ENCODE measurements around the gene NTRK3. TPM values are rescaled to one million over a fixed set of nuclear protein-coding genes. Genes with fewer than 3 reads are reported as not detected.

Gene NTRK3
- polyA plus RNA-seq, 1 donor (not counting 4 experiments of a cell fraction or from before 2014, with no cell fraction given): not detected

- Histone ChIP-seq H3K4me2 (ENCODE audit: control insufficient read depth, extremely low read depth, insufficient read depth, low read depth, low read length) (no peak overlapping the region), H3K4me3 (ENCODE audit: control insufficient read depth in 2 of 3, extremely low read depth in 1 of 3, insufficient read depth in 2 of 3, low read depth in 1 of 3, low read length in 3 of 3) (no peak overlapping the region), H3K27ac (ENCODE audit: control insufficient read depth, insufficient read depth, low read length) (no peak overlapping the region), H3K27me3 (ENCODE audit: control insufficient read depth, extremely low read depth, insufficient read depth, low read length) (no peaks in the 10 kb centered on the region), H3K36me3 (ENCODE audit: control insufficient read depth in 2 of 2, extremely low read depth in 1 of 2, insufficient read depth in 2 of 2, low read length in 2 of 2) (no peaks in the 10 kb centered on the region), H3K9ac (ENCODE audit: control insufficient read depth, extremely low read depth, insufficient read depth, low read length) (no peak overlapping the region), H2AFZ (ENCODE audit: control insufficient read depth, low read length) (no peak overlapping the region), H3K79me2 (ENCODE audit: control insufficient read depth, insufficient read depth, low read length) (no peaks in the 10 kb centered on the region), H3K9me1 (ENCODE audit: control insufficient read depth, extremely low read depth, insufficient read depth, low read length) (no peaks in the 10 kb centered on the region), H3K9me3 (ENCODE audit: control insufficient read depth, low read depth, low read length) (no peaks in the 10 kb centered on the region), H4K20me1 (ENCODE audit: control insufficient read depth, extremely low read depth, insufficient read depth, low read length) (no peaks in the 10 kb centered on the region), H3K4me1 (ENCODE audit: control insufficient read depth, extremely low read depth, insufficient read depth, low read length) (no peaks in the 10 kb centered on the region)
- no peak for TF ChIP-seq EZH2 (IDR thresholded peaks at IDR 0.05; ENCODE audit: low read length)
- TF ChIP-seq CTCF (optimal IDR thresholded peaks at IDR 0.05 in 1 of 3, IDR thresholded peaks at IDR 0.05 in 1 of 3, conservative IDR thresholded peaks at IDR 0.05 in 1 of 3; ENCODE audit: extremely low read depth in 1 of 3, insufficient read depth in 2 of 3, low read length in 3 of 3): no peak
- dilution Hi-C loops (cut with MboI; ENCODE audit: extremely low pct_ligation_motif_present, low sequenced_read_pairs): no loop called here
- DNase-seq (ENCODE audit: low read depth, low spot score): no peak
- FAIRE-seq: no peak
Measured at GRCh38 chr15:88020806-88021205, 235.7 kb downstream of the NTRK3 start.

- H3K79me2 ChIP-seq (ENCODE audit: control insufficient read depth, insufficient read depth, low read length): no peaks in the 10 kb centered on the region
- no peak for FAIRE-seq
Measured at GRCh38 chr15:88019656-88020055, 236.9 kb downstream of the NTRK3 start.

More at GRCh38 chr15:88019656-88020055, 236.9 kb downstream of the NTRK3 start:
- no peaks in the 10 kb centered on the region for H3K9me1 ChIP-seq (ENCODE audit: control insufficient read depth, extremely low read depth, insufficient read depth, low read length)
- no peaks in the 10 kb centered on the region for H3K27me3 ChIP-seq (ENCODE audit: control insufficient read depth, extremely low read depth, insufficient read depth, low read length)
- H3K4me2 ChIP-seq (ENCODE audit: control insufficient read depth, extremely low read depth, insufficient read depth, low read depth, low read length): no peak overlapping the region
- H2AFZ ChIP-seq (ENCODE audit: control insufficient read depth, low read length): no peak overlapping the region
- TF ChIP-seq CTCF (optimal IDR thresholded peaks at IDR 0.05 in 1 of 3, IDR thresholded peaks at IDR 0.05 in 1 of 3, conservative IDR thresholded peaks at IDR 0.05 in 1 of 3; ENCODE audit: extremely low read depth in 1 of 3, insufficient read depth in 2 of 3, low read length in 3 of 3): no peak
- no peak for TF ChIP-seq EZH2 (IDR thresholded peaks at IDR 0.05; ENCODE audit: low read length)
- DNase-seq (ENCODE audit: low read depth, low spot score): no peak
- no peak overlapping the region for H3K4me3 ChIP-seq (ENCODE audit: control insufficient read depth in 2 of 3, extremely low read depth in 1 of 3, insufficient read depth in 2 of 3, low read depth in 1 of 3, low read length in 3 of 3)
- no peak overlapping the region for H3K9ac ChIP-seq (ENCODE audit: control insufficient read depth, extremely low read depth, insufficient read depth, low read length)
- no peaks in the 10 kb centered on the region for H3K4me1 ChIP-seq (ENCODE audit: control insufficient read depth, extremely low read depth, insufficient read depth, low read length)
- H3K36me3 ChIP-seq (ENCODE audit: control insufficient read depth in 2 of 2, extremely low read depth in 1 of 2, insufficient read depth in 2 of 2, low read length in 2 of 2): no peaks in the 10 kb centered on the region
- no peaks in the 10 kb centered on the region for H3K9me3 ChIP-seq (ENCODE audit: control insufficient read depth, low read depth, low read length)
- no peaks in the 10 kb centered on the region for H4K20me1 ChIP-seq (ENCODE audit: control insufficient read depth, extremely low read depth, insufficient read depth, low read length)
- dilution Hi-C loops (cut with MboI; ENCODE audit: extremely low pct_ligation_motif_present, low sequenced_read_pairs): no loop called here
- no peak overlapping the region for H3K27ac ChIP-seq (ENCODE audit: control insufficient read depth, insufficient read depth, low read length)
